ENCODE data around the gene KIAA0232.
A peak's percentile ranks its signal among the peaks of the same experiment; 100 is the strongest.

The KIAA0232 gene

DNA sequence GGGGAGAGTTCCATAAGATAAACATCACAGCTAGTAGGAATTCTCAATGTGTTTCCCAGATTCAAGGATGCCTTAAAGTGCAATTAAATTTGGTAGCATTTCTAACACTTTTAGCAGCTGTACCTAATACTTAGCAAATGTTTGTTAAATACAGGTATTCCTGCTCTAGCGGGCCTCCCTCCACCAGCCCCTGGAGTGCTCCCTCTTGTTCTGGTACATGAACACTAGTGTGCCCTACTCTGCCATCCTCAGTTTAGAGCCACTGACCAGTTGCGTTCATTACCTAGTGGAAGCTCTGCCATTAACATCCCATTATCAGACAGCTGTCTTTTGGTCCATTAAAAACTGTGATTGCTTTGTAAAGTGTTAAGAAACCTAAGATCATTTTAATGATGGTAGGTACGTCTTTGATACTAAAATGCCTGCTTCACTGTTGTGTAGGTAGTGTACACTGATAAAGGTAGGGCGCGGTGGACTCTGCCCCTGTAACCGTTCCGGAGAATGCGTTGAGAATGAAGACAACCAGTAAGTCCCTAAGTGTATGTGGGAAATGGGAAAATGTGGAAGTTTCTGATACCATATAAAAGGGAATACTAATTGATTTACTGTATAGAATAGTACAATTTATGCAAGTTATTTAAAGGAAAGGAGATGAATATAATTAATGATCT, 21.7 kb downstream of the KIAA0232 start:
- TF ChIP-seq ARNTL (CRISPR knock-in tag; IDR thresholded peaks at IDR 0.05; ENCODE audit: borderline replicate concordance, low read depth) (no peak), SNAI2 (CRISPR knock-in tag; IDR thresholded peaks at IDR 0.05) (no peak), PPARA (CRISPR knock-in tag; IDR thresholded peaks at IDR 0.05; ENCODE audit: borderline replicate concordance) (no peak), BACH2 (CRISPR knock-in tag; IDR thresholded peaks at IDR 0.05; ENCODE audit: borderline replicate concordance) (no peak), ZC3H10 (CRISPR knock-in tag; IDR thresholded peaks at IDR 0.05) (no peak), ZFP30 (CRISPR knock-in tag; IDR thresholded peaks at IDR 0.05) (no peak), ZNF565 (CRISPR knock-in tag; conservative IDR thresholded peaks at IDR 0.05; ENCODE audit: low read depth) (no peak), CSDC2 (CRISPR knock-in tag; IDR thresholded peaks at IDR 0.05) (no peak), TCF4 (CRISPR knock-in tag; IDR thresholded peaks at IDR 0.05; ENCODE audit: borderline replicate concordance) (no peak), ISL1 (CRISPR knock-in tag; IDR thresholded peaks at IDR 0.05) (no peak), ZNF70 (CRISPR knock-in tag; IDR thresholded peaks at IDR 0.05) (no peak), TOX (CRISPR knock-in tag; IDR thresholded peaks at IDR 0.05; ENCODE audit: borderline replicate concordance) (no peak)
- TF ChIP-seq, protein P1, sequence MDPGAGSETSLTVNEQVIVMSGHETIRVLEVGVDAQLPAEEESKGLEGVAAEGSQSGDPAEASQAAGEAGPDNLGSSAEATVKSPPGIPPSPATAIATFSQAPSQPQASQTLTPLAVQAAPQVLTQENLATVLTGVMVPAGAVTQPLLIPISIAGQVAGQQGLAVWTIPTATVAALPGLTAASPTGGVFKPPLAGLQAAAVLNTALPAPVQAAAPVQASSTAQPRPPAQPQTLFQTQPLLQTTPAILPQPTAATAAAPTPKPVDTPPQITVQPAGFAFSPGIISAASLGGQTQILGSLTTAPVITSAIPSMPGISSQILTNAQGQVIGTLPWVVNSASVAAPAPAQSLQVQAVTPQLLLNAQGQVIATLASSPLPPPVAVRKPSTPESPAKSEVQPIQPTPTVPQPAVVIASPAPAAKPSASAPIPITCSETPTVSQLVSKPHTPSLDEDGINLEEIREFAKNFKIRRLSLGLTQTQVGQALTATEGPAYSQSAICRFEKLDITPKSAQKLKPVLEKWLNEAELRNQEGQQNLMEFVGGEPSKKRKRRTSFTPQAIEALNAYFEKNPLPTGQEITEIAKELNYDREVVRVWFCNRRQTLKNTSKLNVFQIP (CRISPR knock-in tag; IDR thresholded peaks at IDR 0.05; ENCODE audit: borderline replicate concordance, low read depth) = no peak
- TF ChIP-seq, protein P2, sequence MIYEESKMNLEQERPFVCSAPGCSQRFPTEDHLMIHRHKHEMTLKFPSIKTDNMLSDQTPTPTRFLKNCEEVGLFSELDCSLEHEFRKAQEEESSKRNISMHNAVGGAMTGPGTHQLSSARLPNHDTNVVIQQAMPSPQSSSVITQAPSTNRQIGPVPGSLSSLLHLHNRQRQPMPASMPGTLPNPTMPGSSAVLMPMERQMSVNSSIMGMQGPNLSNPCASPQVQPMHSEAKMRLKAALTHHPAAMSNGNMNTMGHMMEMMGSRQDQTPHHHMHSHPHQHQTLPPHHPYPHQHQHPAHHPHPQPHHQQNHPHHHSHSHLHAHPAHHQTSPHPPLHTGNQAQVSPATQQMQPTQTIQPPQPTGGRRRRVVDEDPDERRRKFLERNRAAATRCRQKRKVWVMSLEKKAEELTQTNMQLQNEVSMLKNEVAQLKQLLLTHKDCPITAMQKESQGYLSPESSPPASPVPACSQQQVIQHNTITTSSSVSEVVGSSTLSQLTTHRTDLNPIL (CRISPR knock-in tag; IDR thresholded peaks at IDR 0.05; ENCODE audit: low read depth) = no peak
- TF ChIP-seq, protein P3, sequence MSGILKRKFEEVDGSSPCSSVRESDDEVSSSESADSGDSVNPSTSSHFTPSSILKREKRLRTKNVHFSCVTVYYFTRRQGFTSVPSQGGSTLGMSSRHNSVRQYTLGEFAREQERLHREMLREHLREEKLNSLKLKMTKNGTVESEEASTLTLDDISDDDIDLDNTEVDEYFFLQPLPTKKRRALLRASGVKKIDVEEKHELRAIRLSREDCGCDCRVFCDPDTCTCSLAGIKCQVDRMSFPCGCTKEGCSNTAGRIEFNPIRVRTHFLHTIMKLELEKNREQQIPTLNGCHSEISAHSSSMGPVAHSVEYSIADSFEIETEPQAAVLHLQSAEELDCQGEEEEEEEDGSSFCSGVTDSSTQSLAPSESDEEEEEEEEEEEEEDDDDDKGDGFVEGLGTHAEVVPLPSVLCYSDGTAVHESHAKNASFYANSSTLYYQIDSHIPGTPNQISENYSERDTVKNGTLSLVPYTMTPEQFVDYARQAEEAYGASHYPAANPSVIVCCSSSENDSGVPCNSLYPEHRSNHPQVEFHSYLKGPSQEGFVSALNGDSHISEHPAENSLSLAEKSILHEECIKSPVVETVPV (CRISPR knock-in tag; IDR thresholded peaks at IDR 0.05) = no peak
- TF ChIP-seq, protein P4, sequence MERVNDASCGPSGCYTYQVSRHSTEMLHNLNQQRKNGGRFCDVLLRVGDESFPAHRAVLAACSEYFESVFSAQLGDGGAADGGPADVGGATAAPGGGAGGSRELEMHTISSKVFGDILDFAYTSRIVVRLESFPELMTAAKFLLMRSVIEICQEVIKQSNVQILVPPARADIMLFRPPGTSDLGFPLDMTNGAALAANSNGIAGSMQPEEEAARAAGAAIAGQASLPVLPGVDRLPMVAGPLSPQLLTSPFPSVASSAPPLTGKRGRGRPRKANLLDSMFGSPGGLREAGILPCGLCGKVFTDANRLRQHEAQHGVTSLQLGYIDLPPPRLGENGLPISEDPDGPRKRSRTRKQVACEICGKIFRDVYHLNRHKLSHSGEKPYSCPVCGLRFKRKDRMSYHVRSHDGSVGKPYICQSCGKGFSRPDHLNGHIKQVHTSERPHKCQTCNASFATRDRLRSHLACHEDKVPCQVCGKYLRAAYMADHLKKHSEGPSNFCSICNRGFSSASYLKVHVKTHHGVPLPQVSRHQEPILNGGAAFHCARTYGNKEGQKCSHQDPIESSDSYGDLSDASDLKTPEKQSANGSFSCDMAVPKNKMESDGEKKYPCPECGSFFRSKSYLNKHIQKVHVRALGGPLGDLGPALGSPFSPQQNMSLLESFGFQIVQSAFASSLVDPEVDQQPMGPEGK (CRISPR knock-in tag; IDR thresholded peaks at IDR 0.05; ENCODE audit: borderline replicate concordance) = no peak
- TF ChIP-seq, protein P5, sequence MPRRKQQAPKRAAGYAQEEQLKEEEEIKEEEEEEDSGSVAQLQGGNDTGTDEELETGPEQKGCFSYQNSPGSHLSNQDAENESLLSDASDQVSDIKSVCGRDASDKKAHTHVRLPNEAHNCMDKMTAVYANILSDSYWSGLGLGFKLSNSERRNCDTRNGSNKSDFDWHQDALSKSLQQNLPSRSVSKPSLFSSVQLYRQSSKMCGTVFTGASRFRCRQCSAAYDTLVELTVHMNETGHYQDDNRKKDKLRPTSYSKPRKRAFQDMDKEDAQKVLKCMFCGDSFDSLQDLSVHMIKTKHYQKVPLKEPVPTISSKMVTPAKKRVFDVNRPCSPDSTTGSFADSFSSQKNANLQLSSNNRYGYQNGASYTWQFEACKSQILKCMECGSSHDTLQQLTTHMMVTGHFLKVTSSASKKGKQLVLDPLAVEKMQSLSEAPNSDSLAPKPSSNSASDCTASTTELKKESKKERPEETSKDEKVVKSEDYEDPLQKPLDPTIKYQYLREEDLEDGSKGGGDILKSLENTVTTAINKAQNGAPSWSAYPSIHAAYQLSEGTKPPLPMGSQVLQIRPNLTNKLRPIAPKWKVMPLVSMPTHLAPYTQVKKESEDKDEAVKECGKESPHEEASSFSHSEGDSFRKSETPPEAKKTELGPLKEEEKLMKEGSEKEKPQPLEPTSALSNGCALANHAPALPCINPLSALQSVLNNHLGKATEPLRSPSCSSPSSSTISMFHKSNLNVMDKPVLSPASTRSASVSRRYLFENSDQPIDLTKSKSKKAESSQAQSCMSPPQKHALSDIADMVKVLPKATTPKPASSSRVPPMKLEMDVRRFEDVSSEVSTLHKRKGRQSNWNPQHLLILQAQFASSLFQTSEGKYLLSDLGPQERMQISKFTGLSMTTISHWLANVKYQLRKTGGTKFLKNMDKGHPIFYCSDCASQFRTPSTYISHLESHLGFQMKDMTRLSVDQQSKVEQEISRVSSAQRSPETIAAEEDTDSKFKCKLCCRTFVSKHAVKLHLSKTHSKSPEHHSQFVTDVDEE (CRISPR knock-in tag; IDR thresholded peaks at IDR 0.05) = no peak
- no peak for ATAC-seq

DNA sequence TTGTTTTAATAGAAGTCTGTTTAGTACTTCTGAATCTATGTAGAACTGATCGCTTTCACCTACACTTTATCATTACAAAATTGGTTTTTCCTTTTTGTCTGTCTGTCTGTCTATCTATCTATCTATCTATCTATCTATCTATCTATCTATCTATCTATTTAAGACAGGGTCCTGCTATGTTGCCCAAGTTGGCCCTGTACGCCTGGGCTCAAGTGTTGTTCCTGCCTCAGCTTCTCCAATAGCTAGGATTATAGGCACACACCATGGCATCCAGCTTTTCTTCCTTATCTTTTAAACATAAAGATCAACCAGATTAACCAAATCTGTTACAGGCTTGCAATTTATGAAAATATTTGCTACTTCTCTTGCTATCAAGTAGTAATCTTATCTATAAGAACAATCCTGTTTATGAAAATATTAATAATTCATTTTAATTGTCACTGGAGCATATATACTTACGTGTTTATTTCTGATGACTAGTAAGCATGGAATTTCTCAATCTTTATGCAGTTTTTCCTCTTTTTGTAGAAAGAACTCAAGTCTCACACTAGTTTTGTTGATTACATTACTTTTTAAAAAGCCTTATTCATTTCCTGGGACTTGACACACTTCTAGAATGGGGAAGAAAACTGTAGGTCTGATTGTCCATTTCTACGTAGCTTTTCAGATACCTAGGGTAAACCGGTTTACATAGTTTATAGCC, 24.5 kb downstream of the KIAA0232 start:
- ATAC-seq = peak; percentile 54
- TF ChIP-seq RARB (CRISPR knock-in tag; IDR thresholded peaks at IDR 0.05) = no peak
- no peak for TF ChIP-seq TCF4 (CRISPR knock-in tag; IDR thresholded peaks at IDR 0.05; ENCODE audit: borderline replicate concordance)
- no peak for TF ChIP-seq ESRRG (CRISPR knock-in tag; IDR thresholded peaks at IDR 0.05)
- no peak for TF ChIP-seq OSR1 (CRISPR knock-in tag; IDR thresholded peaks at IDR 0.05)
- TF ChIP-seq CSDC2 (CRISPR knock-in tag; IDR thresholded peaks at IDR 0.05) = no peak
- TF ChIP-seq GLIS3 (CRISPR knock-in tag; IDR thresholded peaks at IDR 0.05) = no peak
- TF ChIP-seq, protein P1 (CRISPR knock-in tag; IDR thresholded peaks at IDR 0.05; ENCODE audit: borderline replicate concordance, low read depth) = no peak
- TF ChIP-seq ZNF8 (CRISPR knock-in tag; IDR thresholded peaks at IDR 0.05) = no peak
- TF ChIP-seq, protein P2 (CRISPR knock-in tag; IDR thresholded peaks at IDR 0.05; ENCODE audit: low read depth) = no peak
- no peak for TF ChIP-seq ZFP30 (CRISPR knock-in tag; IDR thresholded peaks at IDR 0.05)
- no peak for TF ChIP-seq ZNF70 (CRISPR knock-in tag; IDR thresholded peaks at IDR 0.05)
- TF ChIP-seq, protein P4 (CRISPR knock-in tag; IDR thresholded peaks at IDR 0.05; ENCODE audit: borderline replicate concordance) = no peak
- no peak for TF ChIP-seq SNAI2 (CRISPR knock-in tag; IDR thresholded peaks at IDR 0.05)
- TF ChIP-seq ZFP3 (CRISPR knock-in tag; IDR thresholded peaks at IDR 0.05) = no peak
- TF ChIP-seq ZC3H10 (CRISPR knock-in tag; IDR thresholded peaks at IDR 0.05) = no peak
- TF ChIP-seq PPARA (CRISPR knock-in tag; IDR thresholded peaks at IDR 0.05; ENCODE audit: borderline replicate concordance) = no peak

Measured in SK-N-SH treated with all-trans-retinoic acid at 6 μM for 48 hours (cell line).